Measurements from ENCODE around the gene PFN3.

The PFN3 gene

GRCh38 chr5:177357146-177357458 is 43.4 kb downstream of the PFN3 start:
- DNase-seq = no peak

GRCh38 chr5:177356746-177357145 is 43.7 kb downstream of the PFN3 start:
- DNase-seq = no peak

- DNase-seq = no peak
Observed at GRCh38 chr5:177355868-177356168, 44.6 kb downstream of the PFN3 start.

- no peak for DNase-seq
Observed at GRCh38 chr5:177355162-177355867, 45.1 kb downstream of the PFN3 start.

- no peak for DNase-seq
Observed at GRCh38 chr5:177354711-177355110, 45.8 kb downstream of the PFN3 start.

GRCh38 chr5:177354256-177354655 is 46.2 kb downstream of the PFN3 start:
- no peak for DNase-seq

DNA sequence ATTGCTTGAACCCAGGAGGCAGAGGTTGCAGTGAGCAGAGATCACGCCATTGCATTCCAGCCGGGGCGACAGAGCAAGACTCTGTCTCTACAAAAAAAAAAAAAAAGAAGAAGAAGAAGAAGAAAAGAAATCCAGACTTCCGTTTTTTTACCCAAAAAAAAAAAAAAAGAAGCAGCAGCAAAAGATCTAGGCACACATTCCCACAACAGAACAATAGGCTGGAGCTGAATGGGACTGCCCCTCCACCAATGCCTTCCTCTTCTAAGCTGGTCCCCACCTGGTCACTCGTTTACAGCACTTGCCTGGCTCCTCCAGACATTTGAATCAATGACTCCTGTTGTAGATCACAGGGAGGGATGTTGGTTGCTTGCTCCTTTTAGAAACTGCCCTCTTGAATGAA is 47.4 kb downstream of the PFN3 start:
- no peak for DNase-seq

DNA sequence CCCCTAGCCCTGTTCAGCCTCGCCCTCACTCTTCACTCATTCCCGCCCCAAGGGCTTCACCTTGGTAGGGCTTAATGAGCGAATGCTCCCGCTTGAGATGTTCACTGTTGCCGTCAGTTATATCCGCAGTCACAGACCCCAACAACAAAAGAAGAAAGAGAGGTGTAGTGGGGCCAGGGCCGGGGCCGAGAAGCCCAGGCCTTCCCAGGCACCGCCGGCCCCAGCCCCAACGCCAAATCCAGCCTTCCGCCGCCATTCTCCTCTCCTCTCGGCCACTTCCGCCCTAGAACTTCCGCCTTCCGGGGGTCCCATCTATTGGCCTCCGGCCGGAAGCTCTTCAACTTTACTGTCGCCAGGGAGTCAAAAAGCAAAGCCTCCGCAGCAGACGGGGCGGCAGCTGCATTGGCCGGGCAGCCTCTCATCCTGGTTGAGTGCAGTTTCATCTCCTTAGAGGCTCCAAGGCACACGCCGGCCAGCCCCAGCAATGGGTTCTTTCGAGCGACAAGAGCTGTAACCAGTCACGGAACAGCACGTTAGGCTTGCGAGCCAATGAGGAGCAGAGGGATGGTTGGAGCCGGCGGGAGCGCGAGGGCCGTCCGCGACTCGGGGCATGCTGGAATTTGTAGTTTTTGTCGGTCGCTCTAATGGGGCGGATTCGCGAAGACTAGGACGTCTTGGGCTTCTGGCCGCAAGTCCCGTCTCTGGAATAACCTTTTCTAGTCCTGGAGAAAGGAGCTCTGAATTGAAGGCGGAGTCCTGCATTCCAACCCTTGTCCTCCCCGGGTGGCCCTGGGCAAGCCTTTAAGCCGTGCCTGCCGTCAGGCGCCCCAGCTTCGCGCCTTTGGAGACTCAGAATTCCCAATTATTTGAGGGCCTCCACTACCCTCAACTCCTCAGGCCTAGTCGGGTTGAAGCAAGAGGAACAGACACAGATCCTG is 48.8 kb downstream of the PFN3 start, which contains the start of gene LMAN2:
LMAN2 (minus strand) TSS at position 277 of the 938 bp plus-strand sequence; CDS start at position 256, 21 bp downstream.
- peak; percentile 92 for DNase-seq

DNA sequence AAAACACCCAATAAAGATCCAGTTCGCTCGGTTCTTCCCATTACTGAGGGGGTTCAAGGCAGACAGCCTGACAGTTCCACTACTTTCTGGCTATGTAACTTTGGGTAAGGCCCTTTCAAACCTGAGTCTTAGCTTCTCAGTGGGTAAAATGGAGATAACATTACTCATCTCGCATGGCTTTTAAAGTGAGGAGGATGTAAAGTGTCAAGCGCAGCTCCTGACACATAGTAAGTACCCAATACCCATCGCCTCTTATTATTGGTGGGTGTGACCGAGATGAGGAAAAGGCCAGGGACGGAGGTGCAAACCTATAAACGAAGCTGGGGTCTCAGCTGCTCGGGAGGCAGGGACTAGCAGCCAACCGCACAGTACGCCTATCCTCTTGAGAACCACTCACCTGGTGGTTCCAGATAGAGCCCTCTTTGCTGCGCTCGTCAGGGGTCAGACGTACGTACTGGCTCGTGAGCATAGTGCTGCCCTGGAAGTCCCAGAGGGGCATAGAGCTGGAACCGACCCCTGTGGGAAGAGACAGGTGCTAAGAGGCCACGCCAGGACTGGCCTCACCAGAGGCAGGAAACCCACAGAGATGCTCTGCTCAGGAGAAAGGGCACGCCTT is 49.6 kb downstream of the PFN3 start:
- no peak for DNase-seq
